ENCODE measurements around the gene WDR90.

- TF ChIP-seq CTCF (IDR thresholded peaks at IDR 0.05; ENCODE audit: low read length) (no peak; the same call in 1 of the 2 replicates), EZH2 (IDR thresholded peaks at IDR 0.05; ENCODE audit: borderline replicate concordance, low read length) (no peak)
These were observed 12.1 kb downstream of the WDR90 start for GRCh38 chr16:661184-661821.
